Measurements from ENCODE around the gene GPR150. TPM values are rescaled to one million over a fixed set of nuclear protein-coding genes. Genes with fewer than 3 reads are reported as not detected.

GPR150 gene
- total RNA-seq, 6 experiments from 2014 or later, result 0.11 to 0.31 (median 0.17) TPM; not detected in 2

DNA sequence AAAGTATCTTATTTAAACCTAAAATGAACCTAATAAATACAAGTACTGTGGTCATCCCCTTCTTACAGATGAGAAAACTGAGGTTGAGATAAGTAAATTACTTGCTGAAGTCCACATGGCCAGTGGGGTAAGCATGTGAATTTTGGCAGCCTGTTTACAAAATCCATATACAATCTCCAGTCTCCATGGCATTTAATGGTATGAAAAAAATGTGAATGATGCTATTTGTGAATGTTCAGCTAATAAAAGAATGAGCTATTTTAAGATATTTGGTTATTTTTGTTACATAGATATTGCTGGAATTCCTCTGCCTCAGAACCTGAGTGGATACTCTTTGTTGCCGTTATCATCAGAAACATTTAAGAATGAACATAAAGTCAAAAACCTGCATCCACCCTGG is 19.3 kb upstream of the GPR150 start:
- Histone ChIP-seq H3K27me3 (no peaks in the 10 kb centered on the region), H3K9me3 (no peaks in the 10 kb centered on the region), H3K36me3 (no peaks in the 10 kb centered on the region), H3K27ac (no peak overlapping the region), H3K4me3 (no peak overlapping the region), H3K4me1 (no peaks in the 10 kb centered on the region)
- 82% methylated on average over 1 of the region's 1 CpG for WGBS (ENCODE audit: insufficient coverage, low coverage, low lambda C conversion rate, missing lambda C conversion rate)
- ATAC-seq (no peak), DNase-seq (no peak)
- intact Hi-C loops (cut with DNase I), result no loop called here
- TF ChIP-seq, protein P1, sequence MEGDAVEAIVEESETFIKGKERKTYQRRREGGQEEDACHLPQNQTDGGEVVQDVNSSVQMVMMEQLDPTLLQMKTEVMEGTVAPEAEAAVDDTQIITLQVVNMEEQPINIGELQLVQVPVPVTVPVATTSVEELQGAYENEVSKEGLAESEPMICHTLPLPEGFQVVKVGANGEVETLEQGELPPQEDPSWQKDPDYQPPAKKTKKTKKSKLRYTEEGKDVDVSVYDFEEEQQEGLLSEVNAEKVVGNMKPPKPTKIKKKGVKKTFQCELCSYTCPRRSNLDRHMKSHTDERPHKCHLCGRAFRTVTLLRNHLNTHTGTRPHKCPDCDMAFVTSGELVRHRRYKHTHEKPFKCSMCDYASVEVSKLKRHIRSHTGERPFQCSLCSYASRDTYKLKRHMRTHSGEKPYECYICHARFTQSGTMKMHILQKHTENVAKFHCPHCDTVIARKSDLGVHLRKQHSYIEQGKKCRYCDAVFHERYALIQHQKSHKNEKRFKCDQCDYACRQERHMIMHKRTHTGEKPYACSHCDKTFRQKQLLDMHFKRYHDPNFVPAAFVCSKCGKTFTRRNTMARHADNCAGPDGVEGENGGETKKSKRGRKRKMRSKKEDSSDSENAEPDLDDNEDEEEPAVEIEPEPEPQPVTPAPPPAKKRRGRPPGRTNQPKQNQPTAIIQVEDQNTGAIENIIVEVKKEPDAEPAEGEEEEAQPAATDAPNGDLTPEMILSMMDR (IDR thresholded peaks at IDR 0.05), result no peak
- TF ChIP-seq POLR2A (IDR thresholded peaks at IDR 0.05), result no peak

DNA sequence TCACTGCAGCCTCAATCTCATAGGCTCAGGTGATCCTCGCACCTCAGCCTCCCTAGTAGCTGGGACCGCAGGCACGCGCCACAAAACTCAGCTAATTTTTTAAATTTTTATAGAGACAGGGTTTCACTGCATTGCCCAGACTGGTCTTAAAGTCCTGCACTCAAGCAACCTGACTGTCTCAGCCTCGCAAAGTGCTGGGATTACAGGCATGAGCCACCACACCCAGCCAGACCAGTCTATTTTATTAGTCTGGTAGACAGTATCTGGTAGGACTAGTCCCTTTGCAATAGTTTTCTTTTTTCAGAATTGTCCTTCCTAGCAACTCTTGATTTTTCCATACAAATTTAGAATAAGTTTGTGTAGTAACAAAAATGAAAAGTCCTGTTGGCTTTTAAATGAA is 14.1 kb upstream of the GPR150 start:
- Histone ChIP-seq H3K36me3 (no peaks in the 10 kb centered on the region), H3K27me3 (no peaks in the 10 kb centered on the region), H3K4me1 (peaks cover 0 to 2% (median 0%) of the 10 kb centered on the region in 4 donors), H3K27ac (no peak overlapping the region), H3K9me3 (no peaks in the 10 kb centered on the region), H3K4me3 (no peak overlapping the region)
- no peak for DNase-seq
- 97% methylated on average over 5 of the region's 5 CpGs for WGBS (ENCODE audit: insufficient coverage, low coverage, low lambda C conversion rate, missing lambda C conversion rate)
- intact Hi-C loops (cut with DNase I), result no loop called here
- TF ChIP-seq POLR2A (IDR thresholded peaks at IDR 0.05), result no peak
- TF ChIP-seq, protein P1 (IDR thresholded peaks at IDR 0.05), result no peak
- ATAC-seq, result no peak

DNA sequence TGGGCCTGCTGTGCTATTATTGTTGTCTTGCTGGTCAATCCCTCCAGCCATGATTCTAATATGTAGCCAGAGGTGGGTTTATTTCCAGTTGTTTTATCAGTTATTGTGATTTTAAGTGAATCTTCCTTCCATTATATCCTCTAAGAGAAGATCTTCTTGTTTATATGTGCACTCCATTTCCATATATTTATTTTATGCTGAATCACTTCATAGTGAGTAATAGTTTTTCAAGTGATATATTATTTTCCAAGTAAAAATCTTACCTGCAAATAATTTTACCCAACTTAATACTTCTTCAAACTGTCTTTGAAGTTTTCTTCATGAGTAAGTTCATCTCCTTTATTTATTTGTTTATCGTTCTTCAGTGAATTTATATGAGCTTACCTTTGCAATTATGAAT is 13.5 kb upstream of the GPR150 start:
- no peak for TF ChIP-seq POLR2A (IDR thresholded peaks at IDR 0.05)
- TF ChIP-seq, protein P1 (IDR thresholded peaks at IDR 0.05), result no peak
- WGBS (ENCODE audit: insufficient coverage, low coverage, low lambda C conversion rate, missing lambda C conversion rate), result 76% methylated on average over 1 of the region's 1 CpG

DNA sequence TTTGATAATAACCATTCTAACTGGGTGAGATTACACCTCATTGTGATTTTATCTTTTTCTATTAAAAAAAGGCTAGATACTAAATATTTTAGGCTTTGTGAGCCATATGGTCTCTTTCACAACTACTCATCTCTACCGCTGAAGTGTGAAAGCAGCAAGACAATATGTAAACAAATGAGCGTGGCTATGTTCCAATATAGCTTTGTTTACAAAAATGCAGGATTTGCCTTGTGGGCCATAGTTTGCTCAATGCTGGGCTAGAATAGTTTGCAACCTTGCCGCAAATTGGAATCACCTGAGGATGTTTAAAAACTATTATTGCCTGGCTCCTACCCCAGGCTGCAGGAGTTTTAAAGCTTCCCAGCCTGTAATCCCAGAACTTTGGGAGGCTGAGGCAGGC is 10.2 kb upstream of the GPR150 start:
- intact Hi-C loops (cut with DNase I), result no loop called here
- Histone ChIP-seq H3K27me3 (no peaks in the 10 kb centered on the region), H3K9me3 (no peaks in the 10 kb centered on the region), H3K36me3 (no peaks in the 10 kb centered on the region), H3K4me1 (peaks cover 0 to 2% (median 0%) of the 10 kb centered on the region in 4 donors), H3K4me3 (no peak overlapping the region), H3K27ac (no peak overlapping the region)
- ATAC-seq (peak; percentile 33 to 75 (median 60)), DNase-seq (no peak)
- TF ChIP-seq, protein P1 (IDR thresholded peaks at IDR 0.05), result no peak
- TF ChIP-seq POLR2A (IDR thresholded peaks at IDR 0.05), result no peak
- 30% methylated on average over 3 of the region's 3 CpGs for WGBS (ENCODE audit: insufficient coverage, low coverage, low lambda C conversion rate, missing lambda C conversion rate)

More for the DNA sequence above, 13.5 kb upstream of the GPR150 start:
- Histone ChIP-seq H3K27me3 (no peaks in the 10 kb centered on the region), H3K27ac (no peak overlapping the region), H3K36me3 (no peaks in the 10 kb centered on the region), H3K4me1 (peaks cover 0 to 2% (median 0%) of the 10 kb centered on the region in 4 donors), H3K9me3 (no peaks in the 10 kb centered on the region), H3K4me3 (no peak overlapping the region)
- intact Hi-C loops (cut with DNase I), result no loop called here
- DNase-seq (no peak), ATAC-seq (no peak)

DNA sequence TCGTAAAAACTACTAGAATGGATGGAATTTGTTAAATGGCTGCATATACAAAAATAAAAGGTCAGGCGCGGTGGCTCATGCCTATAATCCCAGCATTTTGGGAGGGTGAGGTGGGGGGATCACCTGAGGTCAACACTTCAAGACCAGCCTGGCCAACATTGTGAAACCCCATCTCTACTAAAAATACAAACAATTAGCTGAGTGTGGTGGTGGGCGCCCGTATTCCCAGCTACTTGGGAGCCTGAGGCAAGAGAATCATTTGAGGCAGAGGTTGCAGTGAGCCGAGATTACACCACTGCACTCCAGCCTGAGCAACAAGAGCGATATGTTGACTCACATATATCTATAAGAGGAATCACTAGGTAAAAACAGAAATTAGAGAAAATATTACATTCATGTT is 9.3 kb upstream of the GPR150 start:
- no peaks in the 10 kb centered on the region for H3K36me3 ChIP-seq
- H3K27me3 ChIP-seq, result no peaks in the 10 kb centered on the region
- WGBS (ENCODE audit: insufficient coverage, low coverage, low lambda C conversion rate, missing lambda C conversion rate), result 92% methylated on average over 6 of the region's 7 CpGs
- no peak for TF ChIP-seq POLR2A (IDR thresholded peaks at IDR 0.05)
- TF ChIP-seq, protein P1 (IDR thresholded peaks at IDR 0.05), result no peak
- no peak overlapping the region for H3K27ac ChIP-seq
- H3K4me3 ChIP-seq, result no peak overlapping the region
- H3K4me1 ChIP-seq, result peaks cover 0 to 2% (median 0%) of the 10 kb centered on the region in 4 donors
- intact Hi-C loops (cut with DNase I), result no loop called here
- no peaks in the 10 kb centered on the region for H3K9me3 ChIP-seq
- DNase-seq, result no peak
- ATAC-seq, result no peak
